ENCODE measurements around the gene ARHGAP23. TPM values are rescaled to one million over a fixed set of nuclear protein-coding genes. Genes with fewer than 3 reads are reported as not detected.
A peak's percentile ranks its signal among the peaks of the same experiment; 100 is the strongest.
"Not testable (repeated sequence)": the region's sequence is repeated elsewhere in the genome, so short reads cannot be mapped to it uniquely, and the experiment has no call there.

Gene ARHGAP23
- total and polyA plus RNA-seq, 5 donors: 40.7 to 96.9 (median 74.0) TPM

DNA sequence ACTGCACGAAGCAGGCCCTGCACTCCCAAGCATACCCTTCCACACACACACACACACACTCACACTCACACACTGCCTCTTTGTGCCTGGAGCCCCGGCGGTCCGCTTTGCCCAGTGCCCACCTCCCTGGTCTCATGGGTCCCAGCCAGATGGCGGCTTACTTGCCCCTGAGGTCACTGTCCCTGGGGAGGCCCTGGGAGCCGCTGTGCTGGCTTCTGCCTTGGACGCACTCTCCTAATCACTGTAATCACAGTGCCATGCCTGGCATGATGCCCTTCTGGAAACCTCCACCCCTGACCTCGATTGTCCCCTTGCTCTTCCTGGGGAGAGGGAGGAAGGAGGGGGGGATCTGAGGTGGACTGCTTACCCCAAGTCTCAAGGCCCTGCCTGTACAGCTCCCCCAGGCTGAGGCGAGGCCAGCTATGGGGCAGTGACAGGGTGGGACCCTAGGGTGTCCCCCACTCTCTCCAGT lies 36.0 kb downstream of the ARHGAP23 start:
- peak; percentile 29 to 34 for ATAC-seq
- Histone ChIP-seq H3K27me3 (ENCODE audit: control insufficient read depth, insufficient read depth) (no peaks in the 10 kb centered on the region), H3K27ac (ENCODE audit: low read length) (peak overlapping the region; percentile 81), H3K9me3 (ENCODE audit: control insufficient read depth, low read length) (no peaks in the 10 kb centered on the region), H3K4me1 (ENCODE audit: control insufficient read depth, insufficient read depth, low read length) (no peaks in the 10 kb centered on the region), H3K4me3 (ENCODE audit: low read length) (no peak overlapping the region)
- 24% methylated on average over 9 of the region's 9 CpGs for WGBS
- intact Hi-C loops (cut with DNase I): no loop called here
- peak; percentile 77 to 89 (median 87) for DNase-seq

DNA sequence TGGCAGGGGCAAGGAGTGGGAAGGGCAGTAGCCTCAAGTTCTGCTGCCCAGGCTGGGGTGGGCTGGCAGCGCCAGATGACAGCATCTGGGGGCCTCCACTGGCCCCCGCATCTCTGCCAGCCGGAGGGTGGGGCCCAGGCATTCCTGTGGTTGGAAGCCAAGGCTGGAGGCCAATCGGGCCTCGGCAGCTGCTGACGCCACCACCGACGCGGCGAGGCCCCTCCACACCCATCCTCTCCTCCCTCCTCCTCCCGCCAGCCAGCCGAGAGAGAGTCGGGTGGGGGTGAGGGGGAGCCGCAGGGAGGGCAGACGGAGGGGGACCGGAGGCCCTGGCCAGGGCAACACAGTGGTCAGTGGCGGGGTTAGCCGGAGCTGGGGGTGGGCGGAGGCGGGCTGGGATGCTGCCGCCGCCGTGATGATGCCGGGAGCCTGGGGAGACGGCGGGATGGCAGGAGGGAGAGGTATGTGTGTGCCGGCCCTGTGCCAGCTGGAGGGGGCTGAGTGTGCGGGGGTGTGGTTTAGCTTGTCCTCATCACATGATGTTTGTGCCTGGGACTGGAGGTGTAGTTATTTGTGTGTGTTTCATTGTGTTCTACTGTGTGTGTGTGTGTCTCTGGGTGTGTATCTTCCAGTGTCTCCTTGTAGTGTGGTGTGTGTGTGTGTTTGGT lies 36.6 kb downstream of the ARHGAP23 start:
- no peaks in the 10 kb centered on the region for H3K9me3 ChIP-seq (ENCODE audit: control insufficient read depth, low read length)
- no peaks in the 10 kb centered on the region for H3K4me1 ChIP-seq (ENCODE audit: control insufficient read depth, insufficient read depth, low read length)
- WGBS: 13% methylated on average over 28 of the region's 28 CpGs
- H3K27me3 ChIP-seq (ENCODE audit: control insufficient read depth, insufficient read depth): no peaks in the 10 kb centered on the region
- DNase-seq (peak; percentile 94 to 96 (median 96)), ATAC-seq (peak; percentile 91 to 92)
- intact Hi-C loops (cut with DNase I): no loop called here
- H3K4me3 ChIP-seq (ENCODE audit: low read length): peak overlapping the region; percentile 29
- H3K27ac ChIP-seq (ENCODE audit: low read length): peak overlapping the region; percentile 81

DNA sequence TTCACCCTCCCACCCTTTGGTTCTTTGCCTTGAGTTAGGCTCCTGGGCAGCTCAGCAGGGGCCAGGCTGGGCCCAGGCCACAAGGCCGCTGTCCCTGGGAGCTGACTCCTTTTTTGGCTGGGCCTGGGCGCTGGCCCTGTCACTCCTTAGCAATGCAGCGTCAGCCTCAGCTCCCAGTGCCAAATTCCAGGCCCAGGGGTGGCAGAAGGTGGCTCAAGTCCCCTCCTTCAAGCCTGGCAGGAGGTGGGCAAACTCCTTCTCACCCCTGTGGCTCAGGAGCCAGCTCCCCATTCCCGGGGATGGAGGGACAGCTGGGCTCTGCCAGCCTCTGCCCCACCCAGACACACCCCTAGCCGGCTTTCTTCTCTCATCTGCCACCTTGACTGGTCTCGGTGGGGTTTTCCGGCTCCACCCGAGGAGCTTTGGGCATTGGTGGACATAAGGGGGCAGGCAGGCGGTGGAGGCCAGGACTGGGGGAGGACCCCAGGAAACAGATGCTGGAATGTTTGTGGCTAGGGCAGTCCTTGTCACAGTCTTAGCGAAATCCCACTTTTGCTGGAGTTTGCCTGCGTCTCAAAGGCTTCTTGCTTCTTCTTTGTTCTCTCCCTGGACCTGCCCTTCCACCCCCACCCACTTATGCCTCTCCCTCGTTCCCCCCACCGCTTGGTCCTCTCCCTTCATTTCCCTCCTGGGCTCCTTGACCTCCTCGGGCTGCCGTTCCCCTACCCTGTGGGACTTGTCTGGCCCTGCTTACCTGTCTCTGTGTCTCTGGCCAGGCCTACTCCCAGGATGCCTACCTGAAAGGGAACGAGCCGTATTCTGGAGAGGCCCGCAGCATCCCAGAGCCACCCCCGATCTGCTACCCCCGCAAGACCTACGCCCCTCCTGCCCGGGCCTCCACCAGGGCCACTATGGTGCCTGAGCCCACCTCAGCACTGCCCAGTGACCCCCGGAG lies 37.4 kb downstream of the ARHGAP23 start:
- Histone ChIP-seq H3K4me3 (ENCODE audit: low read length) (peak overlapping the region; percentile 29), H3K27ac (ENCODE audit: low read length) (peak overlapping the region; percentile 72), H3K4me1 (ENCODE audit: control insufficient read depth, insufficient read depth, low read length) (no peaks in the 10 kb centered on the region), H3K27me3 (ENCODE audit: control insufficient read depth, insufficient read depth) (no peaks in the 10 kb centered on the region), H3K9me3 (ENCODE audit: control insufficient read depth, low read length) (no peaks in the 10 kb centered on the region)
- intact Hi-C loops (cut with DNase I): no loop called here
- DNase-seq: peak; percentile 84 to 90 (median 88)
- WGBS: 48% methylated on average over 23 of the region's 23 CpGs
- peak; percentile 71 to 74 for ATAC-seq

DNA sequence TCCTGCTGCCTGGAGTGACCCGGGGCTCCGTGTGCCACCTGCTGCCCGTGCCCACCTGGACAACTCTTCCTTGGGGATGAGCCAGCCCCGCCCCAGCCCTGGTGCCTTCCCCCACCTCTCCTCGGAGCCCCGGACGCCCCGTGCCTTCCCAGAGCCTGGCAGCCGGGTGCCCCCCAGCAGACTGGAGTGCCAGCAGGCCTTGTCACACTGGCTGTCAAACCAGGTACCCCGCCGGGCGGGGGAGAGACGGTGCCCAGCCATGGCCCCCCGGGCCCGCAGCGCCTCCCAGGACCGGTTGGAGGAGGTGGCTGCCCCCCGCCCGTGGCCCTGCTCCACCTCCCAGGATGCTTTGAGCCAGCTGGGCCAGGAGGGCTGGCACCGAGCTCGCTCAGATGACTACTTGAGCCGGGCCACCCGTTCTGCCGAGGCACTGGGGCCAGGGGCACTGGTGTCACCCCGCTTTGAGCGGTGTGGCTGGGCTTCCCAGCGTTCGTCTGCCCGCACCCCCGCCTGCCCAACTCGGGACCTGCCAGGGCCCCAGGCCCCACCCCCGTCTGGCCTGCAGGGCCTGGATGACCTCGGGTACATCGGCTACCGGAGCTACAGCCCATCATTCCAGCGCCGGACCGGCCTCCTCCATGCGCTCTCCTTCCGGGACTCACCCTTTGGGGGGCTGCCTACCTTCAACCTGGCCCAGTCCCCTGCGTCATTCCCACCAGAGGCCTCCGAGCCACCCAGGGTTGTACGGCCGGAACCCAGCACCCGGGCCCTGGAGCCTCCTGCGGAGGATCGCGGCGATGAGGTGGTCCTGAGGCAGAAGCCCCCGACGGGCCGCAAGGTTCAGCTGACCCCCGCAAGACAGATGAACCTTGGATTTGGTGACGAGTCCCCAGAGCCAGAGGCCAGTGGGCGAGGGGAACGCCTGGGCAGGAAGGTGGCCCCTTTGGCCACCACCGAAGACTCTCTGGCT lies 38.4 kb downstream of the ARHGAP23 start:
- Histone ChIP-seq H3K27me3 (ENCODE audit: control insufficient read depth, insufficient read depth) (no peaks in the 10 kb centered on the region), H3K4me3 (ENCODE audit: low read length) (no peak overlapping the region), H3K9me3 (ENCODE audit: control insufficient read depth, low read length) (no peaks in the 10 kb centered on the region), H3K4me1 (ENCODE audit: control insufficient read depth, insufficient read depth, low read length) (no peaks in the 10 kb centered on the region), H3K27ac (ENCODE audit: low read length) (peak overlapping the region; percentile 72)
- ATAC-seq (no peak), DNase-seq (peak in 1 of 3 donors; percentile 67)
- intact Hi-C loops (cut with DNase I): no loop called here
- WGBS: 77% methylated on average over 57 of the region's 57 CpGs

DNA sequence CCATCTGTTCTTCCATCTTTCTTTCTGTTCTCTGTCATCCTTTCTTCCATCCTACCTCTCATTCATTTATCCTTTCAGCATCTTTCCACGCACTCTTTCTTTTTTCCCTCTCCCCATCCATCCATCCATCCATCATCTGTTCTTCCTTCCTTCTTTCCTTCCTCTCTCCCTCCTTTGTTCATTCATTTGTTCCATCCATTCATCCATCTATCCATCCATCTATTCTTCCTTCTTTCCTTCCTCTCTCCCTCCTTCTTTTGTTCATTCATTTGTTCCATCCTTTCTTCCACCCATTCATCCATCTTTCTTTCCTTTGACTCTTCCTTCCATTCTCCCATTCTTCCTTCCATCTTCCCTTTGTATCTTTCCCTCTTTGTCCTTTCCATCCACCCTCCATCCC lies 39.2 kb downstream of the ARHGAP23 start:
- DNase-seq (no peak), ATAC-seq (no peak)
- intact Hi-C loops (cut with DNase I): no loop called here
- H3K27me3 ChIP-seq (ENCODE audit: control insufficient read depth, insufficient read depth): no peaks in the 10 kb centered on the region
- WGBS: 49% methylated on average over 1 of the region's 1 CpG
- no peak overlapping the region for H3K27ac ChIP-seq (ENCODE audit: low read length)
- no peaks in the 10 kb centered on the region for H3K4me1 ChIP-seq (ENCODE audit: control insufficient read depth, insufficient read depth, low read length)
- H3K9me3 ChIP-seq (ENCODE audit: control insufficient read depth, low read length): no peaks in the 10 kb centered on the region
- H3K4me3 ChIP-seq (ENCODE audit: low read length): no peak overlapping the region

DNA sequence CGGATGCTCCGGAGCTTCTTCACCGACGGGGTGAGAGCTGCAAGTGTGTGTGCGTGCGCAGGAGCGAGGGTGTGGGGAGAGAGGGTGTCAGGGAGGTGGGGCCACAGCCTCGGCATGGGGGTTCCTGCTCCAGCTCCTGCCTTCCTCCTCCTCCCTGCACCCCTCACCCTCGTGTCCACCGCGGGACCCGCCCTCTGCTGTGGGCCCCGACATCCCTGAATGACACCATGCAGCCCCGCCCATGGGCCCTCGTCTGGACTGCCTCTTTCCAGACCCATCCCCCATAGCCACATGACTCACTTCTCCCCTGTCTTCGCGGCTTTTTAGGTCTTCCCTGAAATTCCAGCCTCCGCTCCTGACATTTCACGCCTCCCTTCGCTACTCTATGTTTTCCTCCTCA lies 41.6 kb downstream of the ARHGAP23 start:
- DNase-seq: peak in 1 of 3 donors; percentile 77
- no peaks in the 10 kb centered on the region for H3K9me3 ChIP-seq (ENCODE audit: control insufficient read depth, low read length)
- no peak for ATAC-seq
- intact Hi-C loops (cut with DNase I): no loop called here
- no peak overlapping the region for H3K27ac ChIP-seq (ENCODE audit: low read length)
- H3K4me3 ChIP-seq (ENCODE audit: low read length): no peak overlapping the region
- no peaks in the 10 kb centered on the region for H3K4me1 ChIP-seq (ENCODE audit: control insufficient read depth, insufficient read depth, low read length)
- WGBS: 61% methylated on average over 20 of the region's 20 CpGs
- H3K27me3 ChIP-seq (ENCODE audit: control insufficient read depth, insufficient read depth): no peaks in the 10 kb centered on the region

DNA sequence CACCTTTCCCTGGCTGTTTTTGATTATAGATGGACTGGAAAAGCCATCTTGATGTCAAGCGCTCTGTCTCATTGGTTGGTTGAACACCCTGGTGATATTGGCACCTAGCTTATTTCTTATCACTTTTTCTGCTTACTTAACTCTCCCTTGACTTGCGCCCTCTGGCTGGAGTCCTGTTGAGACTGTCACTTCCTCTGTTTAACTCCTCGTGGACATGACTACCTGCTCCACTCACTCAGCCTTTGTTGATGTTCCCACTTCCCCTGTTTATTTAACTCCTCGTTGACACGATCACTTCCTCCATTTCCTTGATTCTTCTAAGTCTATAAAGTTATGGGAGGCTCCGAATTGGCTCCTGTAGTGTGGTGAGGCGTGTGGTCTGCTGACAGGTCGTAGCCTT lies 43.0 kb downstream of the ARHGAP23 start:
- H3K27me3 ChIP-seq (ENCODE audit: control insufficient read depth, insufficient read depth); H3K27ac ChIP-seq (ENCODE audit: low read length); intact Hi-C loops (cut with DNase I); H3K9me3 ChIP-seq (ENCODE audit: control insufficient read depth, low read length); H3K4me1 ChIP-seq (ENCODE audit: control insufficient read depth, insufficient read depth, low read length); H3K4me3 ChIP-seq (ENCODE audit: low read length): not testable (repeated sequence)
- WGBS: 67% methylated on average over 8 of the region's 8 CpGs
- DNase-seq (peak in 2 of 3 donors; percentile 31 to 43), ATAC-seq (peak; percentile 25 to 78)

DNA sequence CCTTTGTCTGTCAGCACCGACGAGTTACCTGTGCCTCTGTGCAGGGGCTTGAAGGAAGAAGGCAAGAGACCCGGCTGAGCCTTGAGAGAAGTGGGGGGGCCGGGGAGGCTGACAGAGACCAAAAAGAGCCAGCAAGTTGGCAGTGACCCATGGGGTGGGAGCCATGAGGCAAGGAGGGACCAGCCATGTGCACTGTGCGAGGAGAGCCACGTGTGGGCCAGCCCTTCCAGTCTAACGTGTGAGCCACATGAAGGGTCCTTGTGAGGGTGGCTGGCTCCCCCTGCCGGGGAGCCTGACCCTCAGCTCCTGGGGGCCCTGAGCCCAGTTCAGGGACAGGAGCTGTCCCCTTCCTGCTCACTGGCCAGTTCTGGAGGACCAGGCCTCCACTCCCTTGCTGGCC lies 46.4 kb downstream of the ARHGAP23 start:
- DNase-seq: peak in 2 of 3 donors; percentile 77 to 81
- ATAC-seq: not testable (repeated sequence)

DNA sequence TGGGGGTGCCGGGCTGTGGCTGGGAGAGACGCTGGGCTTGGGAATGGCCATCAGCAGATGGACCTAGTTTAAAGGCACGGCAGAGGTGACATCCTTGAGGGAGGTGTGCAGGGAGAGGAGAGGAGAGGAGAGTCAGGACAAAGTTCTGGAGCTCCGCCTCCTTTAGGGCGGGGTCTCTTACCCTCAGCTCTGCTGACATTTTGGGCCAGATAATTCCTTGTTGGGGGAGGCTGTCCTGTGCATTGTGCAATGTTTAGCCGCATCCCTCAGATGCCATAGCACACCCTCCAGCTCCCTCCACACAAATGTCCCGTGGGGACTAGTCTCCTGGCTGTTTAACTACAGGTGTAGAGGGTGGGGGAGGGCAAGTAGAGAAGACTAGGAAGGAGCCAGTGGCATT lies 48.3 kb downstream of the ARHGAP23 start:
- Histone ChIP-seq H3K9me3 (ENCODE audit: control insufficient read depth, low read length) (no peaks in the 10 kb centered on the region), H3K27ac (ENCODE audit: low read length) (no peak overlapping the region), H3K4me3 (ENCODE audit: low read length) (no peak overlapping the region), H3K27me3 (ENCODE audit: control insufficient read depth, insufficient read depth) (no peaks in the 10 kb centered on the region), H3K4me1 (ENCODE audit: control insufficient read depth, insufficient read depth, low read length) (no peaks in the 10 kb centered on the region)
- WGBS: 71% methylated on average over 7 of the region's 7 CpGs
- intact Hi-C loops (cut with DNase I): loop anchor here in 2 of 4 donors (5.0 kb wide), 2 partner anchors 39 to 44 kb away; no protein-coding TSS in a partner anchor
- DNase-seq (peak in 2 of 3 donors; percentile 31 to 47), ATAC-seq (no peak)

More for the DNA sequence above, 46.4 kb downstream of the ARHGAP23 start:
- not testable (repeated sequence) for H3K4me1 ChIP-seq (ENCODE audit: control insufficient read depth, insufficient read depth, low read length); H3K27ac ChIP-seq (ENCODE audit: low read length); H3K9me3 ChIP-seq (ENCODE audit: control insufficient read depth, low read length); H3K27me3 ChIP-seq (ENCODE audit: control insufficient read depth, insufficient read depth); H3K4me3 ChIP-seq (ENCODE audit: low read length)
- 49% methylated on average over 8 of the region's 8 CpGs for WGBS
- intact Hi-C loops (cut with DNase I): loop anchor here in 2 of 4 donors (5.0 kb wide), 2 partner anchors 37 to 42 kb away; no protein-coding TSS in a partner anchor

DNA sequence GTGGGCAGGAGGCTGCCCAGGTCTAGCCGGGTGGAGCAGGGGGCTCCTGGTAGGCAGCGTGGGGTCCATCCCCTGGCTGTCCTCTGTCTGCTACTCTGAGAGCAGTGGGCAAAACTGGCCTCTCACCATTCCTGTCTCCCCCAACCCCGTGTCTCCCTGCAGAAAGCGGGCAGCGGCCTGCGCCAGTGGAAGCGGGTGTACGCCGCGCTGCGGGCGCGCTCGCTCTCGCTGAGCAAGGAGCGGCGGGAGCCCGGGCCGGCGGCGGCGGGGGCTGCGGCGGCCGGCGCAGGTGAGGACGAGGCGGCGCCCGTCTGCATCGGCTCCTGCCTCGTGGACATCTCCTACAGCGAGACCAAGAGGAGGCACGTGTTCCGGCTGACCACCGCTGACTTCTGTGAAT lies 49.2 kb downstream of the ARHGAP23 start:
- not testable (repeated sequence) for H3K27me3 ChIP-seq (ENCODE audit: control insufficient read depth, insufficient read depth); H3K4me1 ChIP-seq (ENCODE audit: control insufficient read depth, insufficient read depth, low read length); ATAC-seq; H3K9me3 ChIP-seq (ENCODE audit: control insufficient read depth, low read length); H3K4me3 ChIP-seq (ENCODE audit: low read length); H3K27ac ChIP-seq (ENCODE audit: low read length)
- peak in 2 of 3 donors; percentile 24 to 25 for DNase-seq
- WGBS: 97% methylated on average over 36 of the region's 36 CpGs
- intact Hi-C loops (cut with DNase I): loop anchor here in 2 of 4 donors (5.0 kb wide), 2 partner anchors 40 to 45 kb away; no protein-coding TSS in a partner anchor

Data from right cardiac atrium (tissue), 5 donors.